Uterus (tissue), 4 donors: Measurements from ENCODE around the gene FLNB. TPM values are rescaled to one million over a fixed set of nuclear protein-coding genes. Genes with fewer than 3 reads are reported as not detected.
A peak's percentile ranks its signal among the peaks of the same experiment; 100 is the strongest.

ENCODE experiments used
- DNase-seq, 2 donors: peaks; one replicate each; pipeline ENCODE4 v3.0.0-alpha.2; 2019 to 2020
- H3K27ac ChIP-seq, 2 donors: fragments of 200-600 bp; sonication (generic); 1 replicate in 1 of 2; 2 replicates in 1 of 2; pipeline ENCODE4 v1.5.1; 2016 to 2018
- H3K27me3 ChIP-seq, 2 donors: fragments of 200-600 bp; sonication (generic); one replicate each; pipeline ENCODE4 v1.5.1; 2018 to 2019; ENCODE audit warnings: control low read depth in 1 of 2
- H3K36me3 ChIP-seq, 2 donors: fragments of 200-600 bp; sonication (generic); one replicate each; pipeline ENCODE4 v1.5.1; 2019; ENCODE audit warnings: control low read depth in 1 of 2
- H3K4me1 ChIP-seq, 2 donors: fragments of 200-600 bp; sonication (generic); one replicate each; pipeline ENCODE4 v1.5.1; 2018 to 2019; ENCODE audit warnings: control low read depth in 1 of 2
- H3K4me3 ChIP-seq, 2 donors: fragments of 200-600 bp; sonication (generic); 1 replicate in 1 of 2; 2 replicates in 1 of 2; pipeline ENCODE4 v1.5.1; 2018 to 2019; ENCODE audit warnings: mild to moderate bottlenecking in 1 of 2
- H3K9me3 ChIP-seq, 2 donors: fragments of 200-600 bp; sonication (generic); one replicate each; pipeline ENCODE4 v1.5.1; 2019; ENCODE audit warnings: control low read depth in 1 of 2
- CTCF ChIP-seq, 4 experiments: fragments of 200-600 bp in 2 of 4; fragments of 450-650 bp in 2 of 4; sonication (generic) in 2 of 4; IDR thresholded peaks; one replicate each; pipeline ENCODE4 v1.5.1; 2016 to 2019; ENCODE audit warnings: antibody characterized with exemption in 4 of 4, mild to moderate bottlenecking in 2 of 4, moderate library complexity in 1 of 4
- POLR2A ChIP-seq, 2 donors: fragments of 450-650 bp; IDR thresholded peaks; one replicate each; pipeline ENCODE4 v1.6.1; 2016; ENCODE audit warnings: antibody characterized with exemption in 2 of 2, mild to moderate bottlenecking in 1 of 2, moderate library complexity in 1 of 2
- intact Hi-C: fragments of 100-400 bp; cut with DNase I; formaldehyde crosslinking; loops from one replicate; pipeline ENCODE4 v1.15.1; 2023; ENCODE audit warnings: low total_unique reads
- total RNA-seq, 4 donors: library from RNA; depleted of rRNA in 3 of 4; stranded (reverse); fragments of >200 nt in 3 of 4; gene quantifications; one replicate each; pipeline versions ENCODE4 v1.1.0 to v1.2.4, GENCODE V29; 2014 to 2023
- donor health status: DM: yes; HTN: yes; CAD: no.

The FLNB gene
- total RNA-seq, 4 donors from 2014 or later: 52.4 to 283 (median 148) TPM

GRCh38 chr3:58164199-58164879 lies 156.1 kb downstream of the FLNB start:
- Histone ChIP-seq H3K4me1 (peaks cover 11 to 16% of the 10 kb centered on the region in 2 donors), H3K9me3 (no peaks in the 10 kb centered on the region), H3K4me3 (no peak overlapping the region), H3K27me3 (no peaks in the 10 kb centered on the region), H3K36me3 (no peaks in the 10 kb centered on the region), H3K27ac (peak overlapping the region; percentile 75 to 79)
- intact Hi-C loops: no loop called here
- TF ChIP-seq CTCF (IDR thresholded peaks at IDR 0.05): no peak
- TF ChIP-seq POLR2A (IDR thresholded peaks at IDR 0.05): no peak
- DNase-seq: peak in 1 of 2 donors; percentile 48

DNA sequence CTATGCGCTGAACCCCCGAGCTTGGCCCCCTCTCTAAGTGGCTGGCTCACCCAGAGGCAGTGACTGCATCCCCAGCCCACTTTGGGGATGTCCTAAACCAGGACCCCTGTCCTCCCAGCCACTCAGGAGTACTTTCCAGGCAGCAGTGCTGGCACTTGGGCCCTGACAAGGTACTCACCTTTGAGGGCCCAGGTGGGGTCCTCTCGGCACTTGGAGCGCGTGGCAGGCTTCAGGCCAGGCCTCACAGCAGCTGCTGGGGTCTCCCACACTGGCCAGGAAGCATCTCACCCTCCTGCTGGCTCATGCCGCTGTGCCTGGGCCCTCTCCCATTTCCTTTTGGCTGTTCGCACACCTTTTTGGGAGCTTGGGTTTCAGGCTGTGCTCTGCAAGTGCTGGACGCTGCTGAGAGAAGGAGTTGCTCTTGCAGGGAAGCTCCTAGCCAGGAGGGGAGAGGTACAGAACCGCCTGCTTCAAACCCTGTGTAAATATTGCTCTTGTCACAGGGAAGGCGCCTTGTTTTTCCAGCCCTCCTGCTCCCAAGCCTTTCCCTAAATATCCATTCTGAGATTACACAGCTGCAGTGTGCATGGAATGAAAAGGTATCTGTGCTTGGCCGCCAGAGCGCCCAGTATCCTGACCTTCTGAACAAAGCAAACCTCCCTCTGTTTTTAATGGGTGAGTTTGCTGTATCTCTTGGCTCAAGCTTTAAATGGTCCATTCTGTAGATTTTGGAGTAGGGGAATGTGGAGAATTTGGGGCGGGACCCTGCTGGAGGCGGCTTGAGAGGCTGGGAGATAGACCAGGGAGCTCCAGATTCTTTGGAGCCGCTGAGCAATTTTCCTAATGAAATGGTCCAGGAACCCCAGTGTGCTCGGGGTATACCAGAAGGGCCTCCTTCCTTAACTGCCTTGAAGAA lies 156.9 kb downstream of the FLNB start:
- Histone ChIP-seq H3K27ac (peak overlapping the region; percentile 75 to 79), H3K4me1 (peaks cover 11 to 16% of the 10 kb centered on the region in 2 donors), H3K27me3 (no peaks in the 10 kb centered on the region), H3K36me3 (no peaks in the 10 kb centered on the region), H3K4me3 (no peak overlapping the region), H3K9me3 (no peaks in the 10 kb centered on the region)
- intact Hi-C loops: no loop called here
- DNase-seq: peak in 1 of 2 donors; percentile 58
- no peak for TF ChIP-seq CTCF (IDR thresholded peaks at IDR 0.05)

GRCh38 chr3:58167431-58168351 lies 159.5 kb downstream of the FLNB start:
- no peaks in the 10 kb centered on the region for H3K36me3 ChIP-seq
- H3K27ac ChIP-seq: peak overlapping the region; percentile 50 to 52
- TF ChIP-seq CTCF (IDR thresholded peaks at IDR 0.05): peak; percentile 61 to 84 (median 70)
- TF ChIP-seq POLR2A (IDR thresholded peaks at IDR 0.05): no peak
- intact Hi-C loops: no loop called here
- peaks cover 10 to 11% of the 10 kb centered on the region in 2 donors for H3K4me1 ChIP-seq
- H3K4me3 ChIP-seq: no peak overlapping the region
- DNase-seq: peak; percentile 69
- H3K9me3 ChIP-seq: no peaks in the 10 kb centered on the region
- H3K27me3 ChIP-seq: no peaks in the 10 kb centered on the region

DNA sequence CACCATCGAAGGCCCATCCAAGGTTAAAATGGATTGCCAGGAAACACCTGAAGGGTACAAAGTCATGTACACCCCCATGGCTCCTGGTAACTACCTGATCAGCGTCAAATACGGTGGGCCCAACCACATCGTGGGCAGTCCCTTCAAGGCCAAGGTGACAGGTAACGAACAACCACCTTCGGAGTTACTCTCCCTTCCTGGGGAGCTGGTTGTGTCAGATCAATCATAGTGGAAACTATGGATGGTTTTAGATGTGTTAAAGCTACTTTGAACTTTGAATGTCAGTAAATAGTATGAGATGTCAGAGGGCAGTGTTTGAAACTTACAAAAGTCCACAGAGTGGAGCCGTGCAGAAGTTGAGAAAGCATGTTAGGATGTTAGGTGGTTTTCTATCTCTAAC lies 160.3 kb downstream of the FLNB start:
- Histone ChIP-seq H3K36me3 (no peaks in the 10 kb centered on the region), H3K27me3 (no peaks in the 10 kb centered on the region), H3K27ac (peak overlapping the region in 1 of 2 donors; percentile 7), H3K4me1 (peaks cover 10% of the 10 kb centered on the region in 2 donors), H3K4me3 (no peak overlapping the region), H3K9me3 (no peaks in the 10 kb centered on the region)
- intact Hi-C loops: no loop called here
- DNase-seq: no peak
- TF ChIP-seq CTCF (IDR thresholded peaks at IDR 0.05) (no peak), POLR2A (IDR thresholded peaks at IDR 0.05) (no peak)
